Ramos (cell line): ENCODE data around the gene CSNK1G1.
"Not testable (repeated sequence)": the region's sequence is repeated elsewhere in the genome, so short reads cannot be mapped to it uniquely, and the experiment has no call there.

Source experiments
- in situ Hi-C: fragments of 300-500 bp; cut with MboI; formaldehyde crosslinking; loops from one replicate; pipeline ENCODE4 v1.14.3; 2022; ENCODE audit warnings: low sequenced_read_pairs; ENCODE audit not compliant: unreplicated experiment

Gene CSNK1G1

GRCh38 chr15:64143276-64143675, 212.7 kb downstream of the CSNK1G1 start:
- in situ Hi-C loops, result no loop called here

DNA sequence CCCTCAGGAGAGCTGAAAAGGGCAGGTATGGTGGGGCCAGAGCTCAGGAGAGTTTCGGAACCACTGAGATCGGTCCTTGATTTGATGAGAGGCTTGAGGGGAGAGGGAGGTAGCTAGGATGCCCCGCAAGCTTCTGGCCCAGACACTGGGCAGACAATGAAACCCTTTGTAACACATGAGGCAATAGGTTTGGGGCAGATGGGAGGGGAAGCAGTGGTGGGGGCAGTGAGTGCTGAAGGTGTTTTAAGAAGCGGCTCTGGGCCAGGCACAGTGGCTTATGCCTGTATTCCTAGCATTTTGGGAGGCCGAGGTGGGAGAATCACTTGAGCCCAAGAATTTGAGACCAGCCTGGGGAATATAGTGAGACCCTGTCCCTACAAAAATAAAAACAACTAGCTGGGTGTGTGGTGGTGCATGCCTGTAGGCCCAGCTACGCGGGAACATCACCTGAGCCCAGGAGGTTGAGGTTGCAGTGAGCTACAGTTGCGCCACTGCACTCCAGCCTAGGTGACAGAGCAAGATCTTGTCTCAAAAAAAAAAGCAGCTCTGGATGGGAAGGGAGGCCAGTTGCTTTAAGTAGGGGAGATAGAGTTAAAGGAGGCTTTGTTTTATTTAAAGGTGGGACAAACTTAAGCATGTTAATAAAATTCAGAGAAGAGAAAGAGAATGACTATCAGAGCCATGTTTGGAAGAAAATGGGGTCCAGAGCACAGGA, 214.0 kb downstream of the CSNK1G1 start:
- in situ Hi-C loops, result no loop called here

DNA sequence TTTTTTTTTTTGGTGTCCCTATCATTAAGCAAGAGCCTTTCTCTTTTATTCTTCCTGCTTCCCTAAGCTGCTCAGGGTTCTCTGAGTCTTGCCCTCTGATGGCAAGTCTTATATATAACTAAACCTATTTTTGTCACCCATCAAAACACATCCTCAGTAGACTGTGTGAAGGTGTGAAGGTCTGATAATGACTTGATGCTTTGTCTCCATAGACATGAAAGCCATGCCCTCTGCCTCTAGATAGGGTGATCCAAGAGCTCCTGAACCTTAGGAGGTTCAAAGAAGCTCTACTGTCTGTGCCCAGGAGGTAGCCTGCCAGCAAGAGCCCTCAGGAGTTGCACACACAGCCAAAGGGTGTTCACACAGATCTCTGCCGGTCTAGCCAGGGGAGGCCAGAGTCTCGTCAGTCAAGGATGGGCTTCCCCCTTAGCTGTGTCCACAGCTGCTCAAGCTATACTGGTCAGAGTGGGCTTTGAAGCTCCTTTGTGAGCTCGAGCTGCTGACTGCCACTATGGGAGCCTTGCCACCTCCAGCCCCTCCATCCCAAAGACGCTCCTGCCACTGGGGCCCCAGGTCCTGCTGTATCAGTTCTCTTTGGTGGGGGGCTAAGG, 217.5 kb downstream of the CSNK1G1 start:
- in situ Hi-C loops, result no loop called here

- in situ Hi-C loops, result no loop called here
Measured at GRCh38 chr15:64137226-64137833, 218.6 kb downstream of the CSNK1G1 start.

DNA sequence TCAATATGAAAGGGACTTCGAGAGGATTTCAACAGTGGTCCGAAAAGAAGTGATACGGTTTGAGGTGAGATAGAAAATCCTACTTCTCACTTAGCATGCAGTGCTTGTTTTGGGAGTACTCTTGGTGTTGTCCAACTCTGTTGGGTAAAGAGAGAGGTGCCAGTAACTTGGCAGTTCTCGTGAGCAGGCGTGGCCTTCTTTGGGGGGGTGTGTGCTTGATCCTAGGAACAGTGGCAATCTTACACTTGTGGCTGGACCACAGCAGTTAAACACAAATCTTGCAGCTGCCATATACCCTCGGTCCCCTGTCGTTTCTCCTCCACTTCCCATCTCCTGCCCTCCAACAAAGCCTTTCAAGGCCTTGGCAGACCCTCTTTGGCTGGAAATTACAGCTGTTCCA, 219.6 kb downstream of the CSNK1G1 start:
- in situ Hi-C loops, result no loop called here

DNA sequence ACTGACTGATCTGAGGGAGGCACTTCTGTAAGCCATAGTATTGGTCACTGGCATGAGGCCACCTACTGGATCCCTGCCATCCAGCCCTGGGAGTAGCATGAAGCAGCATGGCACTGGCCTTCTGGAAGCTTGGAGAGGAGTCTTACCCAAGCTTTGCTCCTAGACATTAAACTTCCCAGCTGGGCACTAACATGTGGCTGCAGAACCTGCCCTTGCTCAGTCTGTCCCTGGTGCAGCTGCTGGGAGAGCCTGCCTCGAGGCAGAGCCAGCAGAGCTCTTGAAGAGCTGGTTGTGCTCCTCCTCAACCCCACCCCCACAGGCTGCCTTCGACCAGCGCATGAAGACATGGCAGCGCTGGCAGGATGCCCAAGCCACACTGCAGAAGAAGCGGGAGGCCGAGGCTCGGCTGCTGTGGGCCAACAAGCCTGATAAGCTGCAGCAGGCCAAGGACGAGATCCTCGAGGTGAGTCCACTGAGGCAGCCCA, 221.6 kb downstream of the CSNK1G1 start:
- in situ Hi-C loops, result no loop called here

DNA sequence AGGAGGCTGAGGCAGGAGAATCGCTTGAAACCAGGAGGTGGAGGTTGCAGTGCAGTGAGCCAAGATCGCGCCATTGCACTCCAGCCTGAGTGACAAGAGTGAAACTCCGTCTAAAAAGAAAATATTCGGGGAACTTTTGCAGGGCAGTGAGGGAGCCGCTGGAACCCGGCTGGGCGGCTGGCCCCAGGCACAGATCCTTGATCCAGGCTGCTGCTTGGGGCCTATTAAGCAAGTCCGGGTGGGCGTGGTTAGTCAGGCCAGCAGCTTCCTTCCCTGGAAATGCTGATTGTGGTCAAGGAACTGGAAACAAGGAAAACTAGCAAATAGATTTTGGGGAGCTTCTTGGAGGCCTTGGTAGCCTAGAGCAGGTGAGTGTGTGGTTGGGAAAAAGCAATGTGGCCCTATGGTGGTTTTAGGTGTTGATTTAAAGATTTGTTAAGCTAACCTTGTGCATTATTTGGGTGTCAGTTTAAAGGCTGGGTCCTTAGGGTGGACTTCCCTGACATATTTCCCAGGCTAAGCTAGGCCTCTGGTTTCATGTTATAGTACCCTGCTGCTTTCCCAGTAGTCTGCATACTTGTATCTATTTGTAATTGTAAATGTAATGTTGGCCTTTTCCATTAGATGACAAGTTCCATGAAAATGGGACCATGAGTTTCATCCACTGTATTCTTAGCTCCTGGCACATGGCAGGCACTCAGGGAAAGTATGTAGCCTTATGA, 222.2 kb downstream of the CSNK1G1 start:
- in situ Hi-C loops, result no loop called here

GRCh38 chr15:64132217-64132616, 223.8 kb downstream of the CSNK1G1 start:
- in situ Hi-C loops, result no loop called here

- in situ Hi-C loops, result no loop called here
Measured at GRCh38 chr15:64131547-64131946, 224.4 kb downstream of the CSNK1G1 start.

DNA sequence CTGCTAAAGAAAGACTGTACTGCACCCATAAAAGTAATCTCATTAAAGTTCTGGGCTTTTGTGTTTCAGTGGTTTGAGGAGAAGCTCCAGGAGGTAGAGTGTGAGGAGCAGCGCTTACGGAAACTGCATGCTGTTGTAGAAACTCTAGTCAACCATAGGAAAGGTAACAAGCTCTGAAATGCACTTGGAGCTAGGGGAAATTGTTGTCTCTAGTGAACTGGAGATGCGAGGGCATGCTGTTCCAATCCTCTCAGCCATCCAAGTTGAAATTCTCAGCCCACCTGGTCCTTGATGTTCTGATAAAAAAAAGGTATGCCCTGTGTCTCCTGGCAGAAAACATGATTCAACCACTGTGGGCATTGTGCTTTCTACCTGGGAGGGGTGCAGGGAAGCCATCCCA, 225.8 kb downstream of the CSNK1G1 start:
- in situ Hi-C loops, result no loop called here

DNA sequence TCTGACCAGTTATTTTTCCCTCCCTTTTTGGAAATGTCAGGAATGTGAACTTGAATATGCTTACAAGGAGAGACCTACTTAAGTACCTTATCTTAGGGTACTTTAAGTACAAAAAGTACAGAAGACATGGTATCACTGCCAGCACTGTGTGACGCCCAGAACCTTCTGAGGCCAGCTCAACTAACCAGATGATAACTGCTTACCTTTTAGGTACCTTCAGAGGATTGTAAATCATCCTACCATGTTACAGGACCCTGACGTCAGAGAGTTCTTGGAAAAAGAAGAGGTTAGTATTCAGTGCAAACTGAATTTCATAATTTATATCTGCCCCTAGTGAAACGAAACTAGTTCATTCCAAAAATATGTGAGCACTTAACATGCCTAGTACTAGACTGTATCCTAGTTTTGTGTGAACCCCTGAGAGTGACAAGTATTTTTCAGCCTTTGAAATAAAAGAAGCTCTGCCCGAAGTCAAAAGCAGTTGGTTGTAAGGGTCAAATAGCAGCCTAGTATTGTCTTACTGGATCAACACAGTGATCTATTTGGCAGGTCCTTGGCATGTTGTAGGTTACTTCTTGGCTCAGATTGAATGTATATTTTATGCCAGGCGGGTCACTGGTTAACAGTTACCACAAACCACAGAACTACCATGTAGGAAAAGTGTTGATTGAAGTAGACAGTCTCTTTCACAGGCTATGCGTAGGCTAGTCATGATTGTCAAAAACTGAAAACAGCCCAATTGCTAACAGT, 228.3 kb downstream of the CSNK1G1 start:
- in situ Hi-C loops, result no loop called here

- in situ Hi-C loops, result no loop called here
Measured at GRCh38 chr15:64125978-64126377, 230.0 kb downstream of the CSNK1G1 start.

DNA sequence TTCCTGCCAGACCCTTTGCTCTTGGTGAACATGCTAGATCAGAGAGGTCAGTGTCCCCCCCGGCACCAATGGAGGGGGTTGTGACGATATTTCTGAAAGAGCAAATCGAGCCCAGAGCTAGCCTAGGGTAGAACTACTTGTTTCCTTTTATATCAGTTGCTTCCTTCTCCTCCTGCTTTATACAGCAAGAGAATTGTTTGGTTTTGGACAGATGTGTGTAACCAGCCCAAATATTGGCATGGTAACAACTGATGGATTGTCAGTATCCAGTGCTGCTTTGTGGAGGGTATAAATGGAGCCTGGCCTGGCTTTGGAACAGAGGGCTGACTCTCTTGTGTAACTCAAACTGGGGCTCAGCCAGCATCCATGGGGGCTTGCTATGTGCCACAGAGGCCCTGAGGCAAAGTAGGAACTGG, 233.0 kb downstream of the CSNK1G1 start:
- in situ Hi-C loops, result no loop called here

GRCh38 chr15:64122444-64122843, 233.5 kb downstream of the CSNK1G1 start:
- in situ Hi-C loops, result no loop called here

DNA sequence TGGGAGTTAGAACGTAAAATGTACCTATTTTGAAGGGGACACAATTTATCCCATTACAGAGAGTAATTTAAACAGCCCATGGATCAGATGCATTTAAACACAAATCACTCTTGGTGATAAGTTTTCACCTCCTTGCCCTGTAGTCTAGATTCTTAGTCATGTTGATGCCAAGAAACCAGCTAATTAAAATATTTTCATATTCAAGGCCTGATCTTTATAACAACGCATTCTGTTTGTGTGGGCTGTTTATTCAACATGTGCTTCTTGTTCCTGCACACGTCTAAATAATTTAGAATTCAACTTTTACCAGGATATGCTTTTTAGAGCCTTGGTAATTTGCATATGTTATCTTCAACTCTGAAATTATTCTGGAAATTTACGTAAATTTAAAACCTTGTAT, 234.4 kb downstream of the CSNK1G1 start:
- in situ Hi-C loops, result no loop called here

DNA sequence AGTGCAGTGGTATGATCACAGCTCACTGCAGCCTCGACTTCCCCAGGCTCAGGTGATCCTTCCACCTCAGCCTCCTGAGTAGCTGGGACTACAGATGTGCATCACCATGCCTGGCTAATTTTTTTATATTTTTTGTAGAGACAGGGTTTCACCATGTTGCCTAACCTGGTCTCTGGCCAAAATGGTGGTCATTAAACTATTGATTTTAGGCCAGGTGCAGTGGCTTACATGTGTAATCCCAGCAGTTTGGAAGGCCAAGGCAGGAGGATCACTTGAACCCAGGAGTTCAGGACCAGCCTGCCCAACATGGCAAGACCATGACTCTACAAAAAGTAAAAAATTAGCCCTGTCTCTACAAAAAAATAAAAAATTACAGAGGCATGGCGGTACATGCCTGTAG, 235.7 kb downstream of the CSNK1G1 start:
- in situ Hi-C loops, result not testable (repeated sequence)

- in situ Hi-C loops, result no loop called here
Measured at GRCh38 chr15:64117759-64118487, 238.1 kb downstream of the CSNK1G1 start.
